ENCODE data around the gene PI4KA.
"Not testable (repeated sequence)": the region's sequence is repeated elsewhere in the genome, so short reads cannot be mapped to it uniquely, and the experiment has no call there.

- TF ChIP-seq, protein P1, sequence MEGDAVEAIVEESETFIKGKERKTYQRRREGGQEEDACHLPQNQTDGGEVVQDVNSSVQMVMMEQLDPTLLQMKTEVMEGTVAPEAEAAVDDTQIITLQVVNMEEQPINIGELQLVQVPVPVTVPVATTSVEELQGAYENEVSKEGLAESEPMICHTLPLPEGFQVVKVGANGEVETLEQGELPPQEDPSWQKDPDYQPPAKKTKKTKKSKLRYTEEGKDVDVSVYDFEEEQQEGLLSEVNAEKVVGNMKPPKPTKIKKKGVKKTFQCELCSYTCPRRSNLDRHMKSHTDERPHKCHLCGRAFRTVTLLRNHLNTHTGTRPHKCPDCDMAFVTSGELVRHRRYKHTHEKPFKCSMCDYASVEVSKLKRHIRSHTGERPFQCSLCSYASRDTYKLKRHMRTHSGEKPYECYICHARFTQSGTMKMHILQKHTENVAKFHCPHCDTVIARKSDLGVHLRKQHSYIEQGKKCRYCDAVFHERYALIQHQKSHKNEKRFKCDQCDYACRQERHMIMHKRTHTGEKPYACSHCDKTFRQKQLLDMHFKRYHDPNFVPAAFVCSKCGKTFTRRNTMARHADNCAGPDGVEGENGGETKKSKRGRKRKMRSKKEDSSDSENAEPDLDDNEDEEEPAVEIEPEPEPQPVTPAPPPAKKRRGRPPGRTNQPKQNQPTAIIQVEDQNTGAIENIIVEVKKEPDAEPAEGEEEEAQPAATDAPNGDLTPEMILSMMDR (IDR thresholded peaks at IDR 0.05) = not testable (repeated sequence)
- TF ChIP-seq EZH2phosphoT487, EZH2 (IDR thresholded peaks at IDR 0.05): not testable (repeated sequence)
Observed at GRCh38 chr22:20699856-20700255, 158.8 kb downstream of the PI4KA start.

All from neural progenitor cell (in vitro differentiated cells).